ENCODE data around the gene ZNF823.

GRCh38 chr19:11769995-11770394 is 31.2 kb upstream of the ZNF823 start:
- TF ChIP-seq CTCF (IDR thresholded peaks at IDR 0.05): no peak
- TF ChIP-seq POLR2A (IDR thresholded peaks at IDR 0.05): no peak
